Panc1 (cell line): ENCODE data around the gene SDCBP2.

Experiments
- CTCF ChIP-seq: fragments of 450-650 bp; IDR thresholded peaks from 2 replicates; pipeline ENCODE4 v1.5.1; 2017; ENCODE audit warnings: mild to moderate bottlenecking
- POLR2AphosphoS5 ChIP-seq: IDR thresholded peaks from 2 replicates; pipeline ENCODE4 v1.6.1; 2012; ENCODE audit warnings: mild to moderate bottlenecking, low read depth, low read length, moderate library complexity

- TF ChIP-seq POLR2AphosphoS5 (no peak), CTCF (no peak)
Measured at GRCh38 chr20:1310506-1311190, 18.3 kb downstream of the SDCBP2 start.
